ENCODE results near the gene CPNE5.
A peak's percentile ranks its signal among the peaks of the same experiment; 100 is the strongest.

The CPNE5 gene

GRCh38 chr6:36700071-36700812, 139.0 kb downstream of the CPNE5 start:
- DNase-seq (ENCODE audit: low read depth) = no peak

DNA sequence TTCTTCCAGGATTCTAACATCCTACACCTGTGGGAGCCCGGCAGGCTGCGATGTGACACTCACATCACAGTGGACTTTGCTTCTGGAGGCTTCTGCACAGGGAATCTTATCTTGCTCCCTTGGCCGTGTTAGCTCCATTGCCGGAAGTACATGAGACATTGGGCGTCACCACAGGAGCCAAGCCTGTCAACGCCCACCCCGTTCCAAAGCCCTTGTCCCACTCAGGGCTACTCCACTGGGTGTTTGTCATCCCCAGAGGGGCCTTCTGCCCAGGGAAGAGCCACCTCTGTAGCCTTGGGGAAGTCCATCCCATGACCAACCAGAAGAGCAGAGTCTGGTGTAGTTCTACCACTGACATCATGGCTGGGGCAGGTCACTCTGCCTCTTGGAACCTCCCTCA, 139.9 kb downstream of the CPNE5 start:
- DNase-seq (ENCODE audit: low read depth) = no peak

DNA sequence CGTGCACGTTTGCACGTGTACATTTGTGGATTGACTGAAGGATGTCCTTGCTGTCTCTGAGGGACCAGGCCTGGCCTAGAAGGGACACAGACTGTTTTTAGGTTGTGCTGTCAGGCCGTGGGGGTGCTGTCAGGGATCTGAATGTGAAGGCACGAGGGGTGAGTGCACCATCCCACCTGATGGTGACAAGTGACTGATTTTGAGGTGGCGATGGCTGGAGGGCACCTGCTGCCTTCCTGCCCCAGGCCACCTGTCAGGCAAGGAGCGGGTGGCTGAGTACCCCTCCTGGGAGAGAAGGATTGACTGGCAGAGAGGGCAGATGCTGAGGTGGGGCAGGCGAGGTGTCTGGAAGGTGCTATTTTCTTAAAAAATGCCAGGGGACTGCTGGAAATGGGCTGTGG, 140.4 kb downstream of the CPNE5 start:
- DNase-seq (ENCODE audit: low read depth) = no peak

- DNase-seq (ENCODE audit: low read depth) = no peak
Measured at GRCh38 chr6:36698196-36698595, 141.0 kb downstream of the CPNE5 start.

DNA sequence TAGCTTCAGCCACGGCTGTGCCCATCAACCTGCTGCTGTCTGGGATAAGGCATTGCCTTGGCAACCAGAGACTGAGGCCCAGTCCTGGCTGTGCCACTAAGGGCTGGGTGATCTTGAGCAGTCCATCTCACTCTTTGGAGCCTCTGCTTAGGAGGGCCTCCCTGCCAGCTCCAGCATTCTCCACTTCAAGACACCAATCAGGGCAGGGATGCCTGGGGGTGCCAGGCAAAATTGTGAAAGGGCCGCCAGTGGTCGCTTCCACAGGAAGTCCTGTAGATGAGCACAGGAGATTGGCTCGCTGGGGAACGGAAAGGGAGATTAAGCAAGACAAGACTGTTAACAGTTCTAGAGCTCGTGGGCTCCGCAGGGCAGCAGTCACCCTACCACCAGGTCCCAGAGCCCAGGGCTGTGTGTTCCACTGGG, 141.8 kb downstream of the CPNE5 start, which contains the start of gene RAB44:
TSS of gene RAB44 (plus strand) at position 346 of the 423 bp plus-strand sequence. CDS start 6,410 bp downstream, outside the sequence.
- DNase-seq (ENCODE audit: low read depth) = no peak

DNA sequence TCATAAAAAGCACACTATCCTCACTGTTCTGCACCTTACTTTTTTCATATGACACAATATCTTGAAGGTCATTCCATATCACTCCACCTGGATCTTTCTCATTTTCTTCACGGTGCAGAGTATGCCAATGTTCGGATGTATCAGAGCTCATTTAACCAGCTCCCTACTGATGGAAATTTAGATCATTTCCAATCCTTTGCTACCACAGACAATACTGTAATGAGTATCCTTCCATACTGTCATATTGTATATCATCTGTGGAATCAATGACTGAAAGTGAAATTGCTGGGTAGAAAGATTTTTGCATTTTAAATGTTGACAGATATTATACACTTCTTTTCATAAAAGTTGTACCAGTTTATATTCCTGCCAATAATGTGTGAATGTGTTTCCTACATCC, 143.8 kb downstream of the CPNE5 start:
- DNase-seq (ENCODE audit: low read depth) = no peak

- no peak for DNase-seq (ENCODE audit: low read depth)
Measured at GRCh38 chr6:36694616-36695015, 144.6 kb downstream of the CPNE5 start.

GRCh38 chr6:36692861-36693702, 146.2 kb downstream of the CPNE5 start:
- no peak for DNase-seq (ENCODE audit: low read depth)

DNA sequence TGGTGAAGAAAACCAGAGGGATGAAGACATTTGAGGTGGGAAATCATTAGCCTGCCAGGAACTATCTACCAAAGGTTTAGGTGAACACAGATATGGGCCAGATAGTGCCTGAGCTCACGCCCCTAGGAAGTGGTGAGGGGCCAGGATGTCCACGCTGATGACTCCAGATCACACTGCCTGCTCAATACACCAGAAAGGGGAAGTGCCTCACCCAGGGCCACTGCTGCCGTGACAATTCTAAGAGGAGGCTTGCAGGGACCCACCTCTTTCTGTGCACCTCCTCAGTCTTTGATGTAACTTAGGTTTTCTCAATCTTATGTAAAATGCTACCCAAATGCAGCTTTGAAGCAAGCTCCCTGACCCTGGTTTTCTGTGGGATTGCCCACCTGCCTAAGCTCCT, 147.0 kb downstream of the CPNE5 start:
- DNase-seq (ENCODE audit: low read depth) = peak; percentile 14

DNA sequence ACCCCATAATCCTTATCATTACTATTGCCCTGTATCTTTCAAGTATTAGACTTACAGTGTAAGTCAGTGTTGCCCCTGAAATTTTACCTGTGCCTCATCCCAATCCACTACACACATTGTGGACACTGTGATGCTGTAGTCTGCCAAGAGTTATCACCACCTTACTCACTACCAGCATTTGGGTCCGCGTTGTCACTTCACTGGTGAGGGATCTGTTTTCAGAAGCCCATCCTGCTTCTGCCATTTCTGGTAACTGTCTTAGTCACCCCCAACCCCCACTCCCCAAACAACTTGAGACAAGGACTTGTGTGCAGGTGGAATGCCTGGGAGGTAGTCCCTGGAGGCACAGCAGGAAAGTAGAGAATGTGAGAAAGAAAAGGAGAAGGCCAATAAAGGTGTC, 147.6 kb downstream of the CPNE5 start:
- no peak for DNase-seq (ENCODE audit: low read depth)

DNA sequence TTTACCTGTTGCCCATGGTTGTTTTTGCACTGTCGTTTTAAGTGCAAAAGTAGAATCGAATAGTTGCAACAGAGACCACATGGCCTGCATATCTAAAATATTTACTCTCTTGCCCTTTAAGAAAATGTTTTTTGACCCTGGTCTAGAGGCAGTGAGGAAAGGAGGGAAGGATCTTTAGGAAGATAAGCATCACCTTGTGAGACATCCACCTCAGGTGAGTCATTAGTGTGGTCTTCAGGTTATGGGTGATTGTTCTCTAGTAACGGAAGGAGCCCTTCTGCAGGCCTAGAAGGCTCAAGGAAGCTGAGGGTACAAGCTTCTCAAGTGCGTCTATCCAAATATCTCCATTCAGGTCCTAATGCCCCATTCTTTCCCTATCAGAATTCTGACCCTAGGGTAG, 148.2 kb downstream of the CPNE5 start:
- DNase-seq (ENCODE audit: low read depth) = no peak
